Mammary epithelial cell (primary cell): ENCODE results near the gene CTNNBIP1.

ENCODE experiments used
- CTCF ChIP-seq, 2 donors: IDR thresholded peaks in 1 of 2; conservative IDR thresholded peaks in 1 of 2; 2 replicates each; pipeline ENCODE4 v1.5.1; 2011 to 2012; ENCODE audit warnings: inconsistent platforms in 2 of 2, low read length in 2 of 2, mild to moderate bottlenecking in 2 of 2, control low read depth in 1 of 2, low read depth in 1 of 2; ENCODE audit not compliant: insufficient read depth in 1 of 2; ENCODE audit errors: extremely low read depth in 1 of 2
- EZH2 ChIP-seq: IDR thresholded peaks from 2 replicates; pipeline ENCODE4 v1.6.1; 2012; ENCODE audit warnings: low read length, inconsistent platforms, borderline replicate concordance

- no peak for TF ChIP-seq EZH2
- no peak for TF ChIP-seq CTCF (conservative IDR thresholded peaks at IDR 0.05 in 1 of 2, IDR thresholded peaks at IDR 0.05 in 1 of 2; ENCODE audit: extremely low read depth in 1 of 2, insufficient read depth in 1 of 2, low read depth in 1 of 2, low read length in 2 of 2)
These were observed 57.4 kb downstream of the CTNNBIP1 start for GRCh38 chr1:9852410-9853248.
